Kidney glomerular epithelial cell (primary cell): ENCODE results near the gene PTTG2.

ENCODE experiments used
- DNase-seq: peaks from one replicate; lab custom pipeline; 2025; lab: John Stamatoyannopoulos, UW

PTTG2 gene

GRCh38 chr4:38009949-38010348, 49.8 kb downstream of the PTTG2 start:
- no peak for DNase-seq
